ENCODE measurements around the gene HOXA9.

HOXA9 gene

DNA sequence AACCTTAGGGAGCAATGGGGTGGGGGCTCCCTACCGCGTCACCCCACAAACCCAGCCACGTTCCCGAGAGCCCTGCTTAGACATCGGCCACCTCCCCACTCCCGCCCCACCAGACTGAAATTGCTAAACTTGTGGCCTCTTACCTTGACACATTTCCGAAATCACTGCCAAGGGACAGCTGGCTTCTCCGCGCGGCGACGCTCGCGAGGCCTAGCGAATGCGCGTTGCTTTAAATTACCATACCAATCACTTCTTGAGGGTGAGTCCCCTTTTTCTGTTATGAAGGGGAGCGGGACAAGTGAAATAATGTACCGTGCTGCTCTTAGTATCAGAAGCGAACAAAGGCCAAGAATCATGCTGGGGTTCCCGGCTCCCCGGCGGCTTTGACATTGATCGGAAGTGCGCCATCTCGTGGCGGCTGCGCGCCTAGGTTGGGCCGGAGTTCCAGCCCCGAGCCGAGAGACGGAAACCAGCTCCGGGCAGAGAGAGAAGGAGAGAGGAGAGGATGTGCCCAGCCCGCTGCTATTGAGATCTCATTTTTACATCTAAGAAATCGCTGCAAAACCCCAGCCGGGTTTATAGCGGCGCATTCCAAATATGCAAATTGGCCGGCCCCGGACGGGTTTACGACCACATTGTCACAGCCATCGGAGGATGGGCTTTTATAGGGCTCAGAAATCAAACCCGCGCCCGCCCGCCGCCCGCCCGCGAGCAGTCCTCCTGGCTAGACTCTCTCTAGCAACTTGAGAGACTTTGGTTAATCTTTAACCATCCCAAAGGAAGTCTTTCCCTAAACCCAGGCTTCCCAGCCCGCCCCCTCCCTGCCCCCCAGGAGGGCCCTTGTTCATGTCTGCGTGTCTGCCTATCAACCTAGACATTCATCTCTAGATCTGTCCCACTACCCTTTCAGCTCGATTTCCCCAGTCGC, 14.4 kb upstream of the HOXA9 start (continued):
- TF ChIP-seq ZNF404 (tag by site-specific recombination; IDR thresholded peaks at IDR 0.05) (no peak), ZBTB8A (tag by site-specific recombination; IDR thresholded peaks at IDR 0.05) (peak; percentile 96), ZNF544 (tag by site-specific recombination; IDR thresholded peaks at IDR 0.05) (no peak), ZNF140 (tag by site-specific recombination; IDR thresholded peaks at IDR 0.05) (no peak), SP3 (tag by site-specific recombination; IDR thresholded peaks at IDR 0.05) (no peak), GLI4 (tag by site-specific recombination; IDR thresholded peaks at IDR 0.05) (no peak), ZBTB1 (tag by site-specific recombination; IDR thresholded peaks at IDR 0.05) (no peak), WT1 (tag by site-specific recombination; IDR thresholded peaks at IDR 0.05) (no peak), ZNF558 (tag by site-specific recombination; IDR thresholded peaks at IDR 0.05) (no peak), ZNF174 (tag by site-specific recombination; IDR thresholded peaks at IDR 0.05) (no peak), ZFP37 (tag by site-specific recombination; IDR thresholded peaks at IDR 0.05) (peak; percentile 48; the same call in 1 of the 2 replicates), KLF8 (tag by site-specific recombination; IDR thresholded peaks at IDR 0.05) (no peak; the same call in 1 of the 2 replicates), ZFP69B (tag by site-specific recombination; IDR thresholded peaks at IDR 0.05) (0 out of 2 replicates have a peak, but pooled peaks have one; percentile 10), ZNF610 (tag by site-specific recombination; IDR thresholded peaks at IDR 0.05; ENCODE audit: borderline replicate concordance) (no peak), ZNF585B (tag by site-specific recombination; IDR thresholded peaks at IDR 0.05) (no peak), ZNF169 (tag by site-specific recombination; IDR thresholded peaks at IDR 0.05) (no peak), ZNF37A (tag by site-specific recombination; IDR thresholded peaks at IDR 0.05) (no peak), ZNF626 (tag by site-specific recombination; IDR thresholded peaks at IDR 0.05) (no peak), ZNF138 (tag by site-specific recombination; IDR thresholded peaks at IDR 0.05; ENCODE audit: borderline replicate concordance) (no peak), HOXC10 (CRISPR knock-in tag; IDR thresholded peaks at IDR 0.05) (no peak), ZXDB (tag by site-specific recombination; IDR thresholded peaks at IDR 0.05) (peak; percentile 46; the same call in 1 of the 2 replicates), ZNF292 (tag by site-specific recombination; IDR thresholded peaks at IDR 0.05; ENCODE audit: borderline replicate concordance, low read depth) (no peak), ZNF16 (tag by site-specific recombination; IDR thresholded peaks at IDR 0.05; ENCODE audit: low read depth) (no peak), ZNF10 (tag by site-specific recombination; IDR thresholded peaks at IDR 0.05) (no peak), KLF10 (tag by site-specific recombination; IDR thresholded peaks at IDR 0.05) (peak; percentile 48; the same call in 1 of the 2 replicates)
- TF ChIP-seq, protein P1, sequence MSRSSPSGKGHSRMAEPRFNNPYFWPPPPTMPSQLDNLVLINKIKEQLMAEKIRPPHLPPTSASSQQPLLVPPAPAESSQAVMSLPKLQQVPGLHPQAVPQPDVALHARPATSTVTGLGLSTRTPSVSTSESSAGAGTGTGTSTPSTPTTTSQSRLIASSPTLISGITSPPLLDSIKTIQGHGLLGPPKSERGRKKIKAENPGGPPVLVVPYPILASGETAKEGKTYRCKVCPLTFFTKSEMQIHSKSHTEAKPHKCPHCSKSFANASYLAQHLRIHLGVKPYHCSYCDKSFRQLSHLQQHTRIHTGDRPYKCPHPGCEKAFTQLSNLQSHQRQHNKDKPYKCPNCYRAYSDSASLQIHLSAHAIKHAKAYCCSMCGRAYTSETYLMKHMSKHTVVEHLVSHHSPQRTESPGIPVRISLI (tag by site-specific recombination; IDR thresholded peaks at IDR 0.05): no peak
- TF ChIP-seq, protein P2, sequence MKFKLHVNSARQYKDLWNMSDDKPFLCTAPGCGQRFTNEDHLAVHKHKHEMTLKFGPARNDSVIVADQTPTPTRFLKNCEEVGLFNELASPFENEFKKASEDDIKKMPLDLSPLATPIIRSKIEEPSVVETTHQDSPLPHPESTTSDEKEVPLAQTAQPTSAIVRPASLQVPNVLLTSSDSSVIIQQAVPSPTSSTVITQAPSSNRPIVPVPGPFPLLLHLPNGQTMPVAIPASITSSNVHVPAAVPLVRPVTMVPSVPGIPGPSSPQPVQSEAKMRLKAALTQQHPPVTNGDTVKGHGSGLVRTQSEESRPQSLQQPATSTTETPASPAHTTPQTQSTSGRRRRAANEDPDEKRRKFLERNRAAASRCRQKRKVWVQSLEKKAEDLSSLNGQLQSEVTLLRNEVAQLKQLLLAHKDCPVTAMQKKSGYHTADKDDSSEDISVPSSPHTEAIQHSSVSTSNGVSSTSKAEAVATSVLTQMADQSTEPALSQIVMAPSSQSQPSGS (tag by site-specific recombination; IDR thresholded peaks at IDR 0.05; ENCODE audit: low read depth): no peak
- TF ChIP-seq, protein P3, sequence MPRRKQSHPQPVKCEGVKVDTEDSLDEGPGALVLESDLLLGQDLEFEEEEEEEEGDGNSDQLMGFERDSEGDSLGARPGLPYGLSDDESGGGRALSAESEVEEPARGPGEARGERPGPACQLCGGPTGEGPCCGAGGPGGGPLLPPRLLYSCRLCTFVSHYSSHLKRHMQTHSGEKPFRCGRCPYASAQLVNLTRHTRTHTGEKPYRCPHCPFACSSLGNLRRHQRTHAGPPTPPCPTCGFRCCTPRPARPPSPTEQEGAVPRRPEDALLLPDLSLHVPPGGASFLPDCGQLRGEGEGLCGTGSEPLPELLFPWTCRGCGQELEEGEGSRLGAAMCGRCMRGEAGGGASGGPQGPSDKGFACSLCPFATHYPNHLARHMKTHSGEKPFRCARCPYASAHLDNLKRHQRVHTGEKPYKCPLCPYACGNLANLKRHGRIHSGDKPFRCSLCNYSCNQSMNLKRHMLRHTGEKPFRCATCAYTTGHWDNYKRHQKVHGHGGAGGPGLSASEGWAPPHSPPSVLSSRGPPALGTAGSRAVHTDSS (tag by site-specific recombination; IDR thresholded peaks at IDR 0.05): no peak
- TF ChIP-seq, protein P4, sequence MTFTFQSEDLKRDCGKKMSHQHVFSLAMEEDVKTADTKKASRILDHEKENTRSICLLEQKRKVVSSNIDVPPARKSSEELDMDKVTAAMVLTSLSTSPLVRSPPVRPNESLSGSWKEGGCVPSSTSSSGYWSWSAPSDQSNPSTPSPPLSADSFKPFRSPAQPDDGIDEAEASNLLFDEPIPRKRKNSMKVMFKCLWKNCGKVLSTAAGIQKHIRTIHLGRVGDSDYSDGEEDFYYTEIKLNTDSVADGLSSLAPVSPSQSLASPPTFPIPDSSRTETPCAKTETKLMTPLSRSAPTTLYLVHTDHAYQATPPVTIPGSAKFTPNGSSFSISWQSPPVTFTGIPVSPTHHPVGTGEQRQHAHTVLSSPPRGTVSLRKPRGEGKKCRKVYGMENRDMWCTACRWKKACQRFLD (tag by site-specific recombination; IDR thresholded peaks at IDR 0.05): no peak
- TF ChIP-seq, protein P5, sequence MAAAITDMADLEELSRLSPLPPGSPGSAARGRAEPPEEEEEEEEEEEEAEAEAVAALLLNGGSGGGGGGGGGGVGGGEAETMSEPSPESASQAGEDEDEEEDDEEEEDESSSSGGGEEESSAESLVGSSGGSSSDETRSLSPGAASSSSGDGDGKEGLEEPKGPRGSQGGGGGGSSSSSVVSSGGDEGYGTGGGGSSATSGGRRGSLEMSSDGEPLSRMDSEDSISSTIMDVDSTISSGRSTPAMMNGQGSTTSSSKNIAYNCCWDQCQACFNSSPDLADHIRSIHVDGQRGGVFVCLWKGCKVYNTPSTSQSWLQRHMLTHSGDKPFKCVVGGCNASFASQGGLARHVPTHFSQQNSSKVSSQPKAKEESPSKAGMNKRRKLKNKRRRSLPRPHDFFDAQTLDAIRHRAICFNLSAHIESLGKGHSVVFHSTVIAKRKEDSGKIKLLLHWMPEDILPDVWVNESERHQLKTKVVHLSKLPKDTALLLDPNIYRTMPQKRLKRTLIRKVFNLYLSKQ (tag by site-specific recombination; IDR thresholded peaks at IDR 0.05; ENCODE audit: borderline replicate concordance): no peak
- TF ChIP-seq, protein P6, sequence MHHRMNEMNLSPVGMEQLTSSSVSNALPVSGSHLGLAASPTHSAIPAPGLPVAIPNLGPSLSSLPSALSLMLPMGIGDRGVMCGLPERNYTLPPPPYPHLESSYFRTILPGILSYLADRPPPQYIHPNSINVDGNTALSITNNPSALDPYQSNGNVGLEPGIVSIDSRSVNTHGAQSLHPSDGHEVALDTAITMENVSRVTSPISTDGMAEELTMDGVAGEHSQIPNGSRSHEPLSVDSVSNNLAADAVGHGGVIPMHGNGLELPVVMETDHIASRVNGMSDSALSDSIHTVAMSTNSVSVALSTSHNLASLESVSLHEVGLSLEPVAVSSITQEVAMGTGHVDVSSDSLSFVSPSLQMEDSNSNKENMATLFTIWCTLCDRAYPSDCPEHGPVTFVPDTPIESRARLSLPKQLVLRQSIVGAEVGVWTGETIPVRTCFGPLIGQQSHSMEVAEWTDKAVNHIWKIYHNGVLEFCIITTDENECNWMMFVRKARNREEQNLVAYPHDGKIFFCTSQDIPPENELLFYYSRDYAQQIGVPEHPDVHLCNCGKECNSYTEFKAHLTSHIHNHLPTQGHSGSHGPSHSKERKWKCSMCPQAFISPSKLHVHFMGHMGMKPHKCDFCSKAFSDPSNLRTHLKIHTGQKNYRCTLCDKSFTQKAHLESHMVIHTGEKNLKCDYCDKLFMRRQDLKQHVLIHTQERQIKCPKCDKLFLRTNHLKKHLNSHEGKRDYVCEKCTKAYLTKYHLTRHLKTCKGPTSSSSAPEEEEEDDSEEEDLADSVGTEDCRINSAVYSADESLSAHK (tag by site-specific recombination; IDR thresholded peaks at IDR 0.05): peak; percentile 54
